Midbrain (tissue), 1 donor: ENCODE measurements around the gene CCNI.
"Not testable (repeated sequence)": the region's sequence is repeated elsewhere in the genome, so short reads cannot be mapped to it uniquely, and the experiment has no call there.

Source experiments
- DNase-seq: peaks from one replicate; lab custom pipeline; 2025; lab: John Stamatoyannopoulos, UW

Gene CCNI

GRCh38 chr4:77075869-77076799, at the start of gene CCNI:
CCNI (minus strand) TSS chr4:77075989; CDS start chr4:77066362, 9,627 bp downstream.
- DNase-seq, result peak; percentile 95

- DNase-seq, result no peak
Measured at GRCh38 chr4:77124576-77124975, 48.8 kb upstream of the CCNI start.

DNA sequence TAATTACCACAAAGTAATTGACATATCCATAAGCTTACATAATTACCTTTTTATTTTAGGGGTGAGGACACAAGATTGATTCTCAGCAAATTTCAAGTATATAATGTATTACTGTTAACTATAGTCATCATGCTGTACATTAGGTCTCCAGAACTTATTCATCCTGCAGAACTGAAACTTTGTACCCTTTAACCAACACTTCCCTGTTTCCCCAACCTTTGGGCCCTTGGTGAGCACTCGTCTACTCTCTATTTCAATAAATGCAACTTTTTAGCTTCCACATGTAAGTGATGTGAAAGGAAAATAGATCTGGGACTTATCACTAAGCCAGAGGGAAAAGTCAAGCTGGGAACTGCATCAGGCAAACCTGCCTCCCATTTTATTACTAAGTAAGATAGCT, 47.6 kb upstream of the CCNI start:
- DNase-seq, result no peak

GRCh38 chr4:77122656-77123055, 46.9 kb upstream of the CCNI start:
- DNase-seq, result no peak

- no peak for DNase-seq
Measured at GRCh38 chr4:77121736-77122240, 46.0 kb upstream of the CCNI start.

DNA sequence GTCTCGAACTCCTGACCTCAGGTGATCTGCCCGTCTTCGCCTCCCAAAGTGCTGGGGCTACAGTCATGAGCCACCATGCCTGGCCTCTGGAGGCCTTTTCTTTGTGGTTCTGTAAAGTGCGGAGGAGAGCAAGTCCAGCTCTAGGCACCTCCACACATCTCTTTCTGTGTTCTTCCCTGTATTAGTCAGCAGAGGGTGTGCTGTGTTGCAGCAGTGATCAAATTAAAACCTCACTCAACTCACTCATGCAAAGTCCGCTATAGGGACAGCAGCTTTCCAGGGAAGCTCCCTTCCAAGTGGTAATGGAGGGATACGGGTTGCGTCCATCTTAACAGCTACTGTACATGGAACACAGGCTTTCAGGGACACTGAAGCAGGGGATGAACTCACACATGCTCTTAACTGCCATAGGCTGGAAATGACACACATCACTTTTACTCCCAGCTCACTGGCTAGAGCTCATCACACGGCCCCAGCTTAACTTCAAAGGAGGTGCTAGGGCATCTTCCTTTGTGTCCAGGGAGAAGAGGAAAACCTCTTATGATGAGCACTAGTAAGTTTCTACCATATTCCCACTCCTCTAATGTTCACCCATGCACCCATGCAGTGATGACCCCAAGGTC, 45.2 kb upstream of the CCNI start:
- no peak for DNase-seq

DNA sequence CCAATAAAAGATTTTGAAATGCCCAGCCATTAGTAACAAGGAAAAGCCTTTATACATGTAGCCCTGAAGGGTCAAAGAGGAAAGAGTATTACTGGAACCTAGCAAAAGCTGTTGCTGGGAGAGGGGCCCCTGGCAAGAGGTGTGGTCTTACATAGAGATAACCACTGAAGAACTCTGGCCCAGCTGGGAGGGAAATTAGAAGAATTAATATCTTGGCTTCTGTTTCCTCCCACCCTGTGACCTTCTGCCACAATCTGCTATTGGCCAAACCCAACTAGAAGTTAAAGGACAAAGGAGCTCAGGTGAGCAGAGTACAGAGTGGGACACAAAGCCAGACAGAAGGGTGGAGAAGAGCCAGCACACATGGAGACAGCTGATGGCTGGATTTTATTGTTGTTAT, 41.9 kb upstream of the CCNI start:
- DNase-seq, result no peak

DNA sequence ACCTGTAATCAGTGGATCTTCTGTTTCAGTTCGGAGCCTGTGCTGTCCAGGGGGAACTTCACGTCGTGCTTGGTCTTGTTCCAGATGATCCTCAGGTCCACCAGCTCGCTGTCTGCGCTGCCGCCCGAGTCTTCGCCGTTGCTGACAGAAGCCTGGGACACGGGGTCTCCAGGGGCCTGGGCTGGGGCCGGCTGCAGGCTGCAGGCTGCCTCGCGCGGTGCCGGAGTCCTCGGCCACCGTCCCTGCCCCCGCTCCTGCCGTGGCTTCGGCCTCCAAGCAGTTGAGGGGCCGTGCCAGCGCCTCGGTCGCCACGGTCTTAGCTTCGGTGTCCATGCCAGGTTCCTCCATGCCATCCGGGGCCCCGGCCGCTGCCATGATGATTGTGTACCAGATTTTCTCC, 37.3 kb upstream of the CCNI start:
- no peak for DNase-seq

GRCh38 chr4:77110730-77111129, 34.9 kb upstream of the CCNI start:
- no peak for DNase-seq

- DNase-seq, result no peak
Measured at GRCh38 chr4:77104791-77105540, 29.2 kb upstream of the CCNI start.

- DNase-seq, result no peak
Measured at GRCh38 chr4:77104388-77104787, 28.6 kb upstream of the CCNI start.

- no peak for DNase-seq
Measured at GRCh38 chr4:77100234-77100633, 24.4 kb upstream of the CCNI start.

GRCh38 chr4:77097611-77098010, 21.8 kb upstream of the CCNI start:
- no peak for DNase-seq

GRCh38 chr4:77095101-77095821, 19.5 kb upstream of the CCNI start:
- DNase-seq, result peak; percentile 71

DNA sequence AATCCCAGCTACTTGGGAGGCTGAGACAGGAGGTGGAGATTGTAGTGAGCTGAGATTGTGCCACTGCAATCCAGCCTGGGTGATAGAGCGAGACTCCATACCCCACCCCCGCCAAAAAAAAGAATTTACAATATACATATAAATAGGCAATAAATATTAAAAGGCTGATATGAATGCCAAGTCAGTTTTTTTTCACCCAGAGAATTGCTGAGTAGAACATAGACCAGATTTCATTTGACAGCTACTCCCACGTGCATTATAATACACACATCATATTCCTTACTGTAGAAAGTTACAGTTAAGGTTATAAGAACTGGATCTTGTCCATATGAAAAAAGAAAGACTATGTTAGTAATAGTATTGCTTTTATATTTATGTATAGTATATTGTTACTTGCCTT, 18.7 kb upstream of the CCNI start:
- DNase-seq, result no peak

DNA sequence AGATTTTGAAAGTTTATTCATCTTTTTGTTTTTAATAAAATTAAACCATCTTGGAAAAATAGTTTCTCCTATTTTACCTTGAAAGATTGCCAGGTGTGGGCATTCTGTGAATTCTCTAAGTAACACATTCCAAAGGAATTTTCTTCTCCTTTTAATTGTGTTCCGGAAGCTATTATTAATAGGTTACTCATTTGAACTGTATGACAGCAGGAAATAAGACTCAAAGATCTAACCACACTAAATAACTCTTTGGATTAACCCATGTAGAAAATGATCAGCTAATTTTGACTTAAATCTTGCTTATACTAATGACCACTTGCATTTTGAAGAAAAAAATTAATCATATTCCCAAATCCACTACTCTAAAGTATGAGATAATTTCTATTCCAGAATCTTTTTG, 17.6 kb upstream of the CCNI start:
- no peak for DNase-seq

- no peak for DNase-seq
Measured at GRCh38 chr4:77092975-77093374, 17.2 kb upstream of the CCNI start.

DNA sequence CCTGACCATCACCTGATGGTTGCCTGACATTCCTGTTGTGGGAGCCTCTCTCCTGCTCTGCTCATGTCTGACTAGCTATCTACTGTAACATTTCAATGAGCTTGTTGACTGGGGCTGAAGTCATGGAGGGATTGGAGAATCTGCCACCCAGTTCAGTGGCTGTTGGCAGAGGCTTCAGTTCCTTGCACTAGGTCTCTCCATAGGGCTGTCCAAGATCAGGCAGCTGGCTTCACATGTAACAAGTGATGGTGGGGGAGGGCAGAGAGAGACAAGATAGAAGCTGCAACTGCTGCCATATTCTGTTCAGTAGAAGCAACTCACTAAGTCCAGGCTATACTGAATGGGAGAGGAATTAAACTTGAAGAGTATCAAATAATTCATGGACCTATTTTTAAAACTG, 14.1 kb upstream of the CCNI start:
- DNase-seq, result no peak

GRCh38 chr4:77087027-77087426, 11.2 kb upstream of the CCNI start:
- not testable (repeated sequence) for DNase-seq

DNA sequence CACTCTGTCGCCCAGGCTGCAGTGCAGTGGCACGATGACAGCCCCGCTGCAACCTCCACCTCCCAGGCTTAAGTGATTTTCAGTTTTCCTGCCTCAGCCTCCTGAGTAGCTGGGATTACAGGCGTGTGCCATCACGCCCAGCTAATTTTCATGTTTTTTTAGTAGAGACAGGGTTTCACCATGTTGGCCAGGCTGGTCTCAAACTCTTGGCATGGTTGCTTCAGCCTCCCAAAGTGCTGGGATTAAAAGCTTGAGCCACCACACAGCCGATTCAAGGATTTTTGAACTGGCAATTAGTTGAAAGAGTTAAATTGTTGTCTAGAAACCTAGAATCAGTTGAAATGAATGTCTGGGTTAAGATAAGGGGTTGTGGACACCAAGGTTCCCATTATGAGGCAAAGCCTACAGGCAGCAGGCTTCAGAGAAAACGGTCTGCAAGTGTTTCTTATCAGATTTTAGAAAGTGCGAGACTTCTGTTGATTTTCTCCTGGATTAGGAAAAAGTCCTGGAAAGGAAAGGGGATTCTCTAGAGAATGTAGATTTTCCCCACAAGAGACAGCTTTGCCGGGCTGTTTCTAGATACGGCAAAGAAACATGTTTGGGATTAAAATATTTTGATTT, 8.3 kb upstream of the CCNI start:
- DNase-seq, result no peak

DNA sequence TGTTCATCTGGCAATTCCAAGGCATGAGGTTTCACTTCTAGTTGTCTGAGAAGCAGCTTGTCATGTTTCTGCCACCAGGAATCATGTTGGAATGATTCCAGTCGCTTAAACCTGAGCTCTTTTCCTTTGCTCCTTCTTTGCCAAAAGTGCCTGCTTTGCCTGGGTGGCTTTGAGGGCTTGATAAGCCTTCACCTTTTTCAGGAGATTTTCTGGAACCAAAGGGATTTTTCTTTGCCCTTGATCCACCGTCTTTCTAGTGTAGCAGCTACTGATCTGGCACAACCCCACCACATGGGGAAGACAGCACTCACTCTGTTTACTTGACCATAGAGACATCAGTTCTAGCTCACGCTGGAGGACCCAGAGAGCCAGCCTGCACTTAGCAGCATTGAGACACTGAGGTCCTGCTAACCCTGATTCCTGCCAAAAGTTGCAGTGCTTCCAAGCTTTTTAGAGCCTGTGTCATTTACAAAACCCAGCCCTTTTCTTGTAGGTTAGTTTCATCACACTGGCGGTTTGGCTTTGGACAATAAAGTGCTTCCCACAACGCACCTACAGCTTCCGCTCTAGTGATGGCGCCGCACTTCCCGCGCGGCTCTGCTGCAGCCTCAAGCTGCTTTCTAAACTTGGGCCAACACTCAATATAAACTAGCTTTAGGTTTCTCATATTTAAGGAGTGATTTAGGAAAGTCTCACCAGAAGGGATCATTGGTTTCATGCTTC, 7.3 kb upstream of the CCNI start:
- DNase-seq, result no peak
